ENCODE data around the gene PALLD. TPM values are rescaled to one million over a fixed set of nuclear protein-coding genes. Genes with fewer than 3 reads are reported as not detected.

Gene PALLD
- polyA plus RNA-seq, 1 donor (not counting 4 experiments of a cell fraction or from before 2014, with no cell fraction given): 136 TPM

DNA sequence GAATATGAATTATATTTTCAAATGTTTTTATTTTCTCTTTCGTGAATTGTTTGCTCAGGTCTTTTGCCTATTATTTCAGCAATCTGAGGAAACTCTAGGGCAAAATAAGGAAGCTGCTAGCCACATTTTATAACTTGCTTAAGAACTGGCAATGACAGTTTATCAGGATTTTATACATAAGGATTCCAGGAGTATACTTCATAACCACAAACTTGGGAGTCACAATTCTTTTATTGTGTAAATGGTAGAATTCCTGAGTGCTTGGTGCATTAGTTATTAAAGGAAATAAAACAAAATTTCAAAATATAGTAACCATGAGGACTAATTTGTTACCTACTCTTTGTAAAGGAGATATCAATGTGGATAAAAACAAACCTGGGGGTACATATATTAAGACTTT lies 54.4 kb downstream of the PALLD start:
- H3K9me1 ChIP-seq (ENCODE audit: control insufficient read depth, extremely low read depth, insufficient read depth, low read length): no peaks in the 10 kb centered on the region
- no peaks in the 10 kb centered on the region for H4K20me1 ChIP-seq (ENCODE audit: control insufficient read depth, extremely low read depth, insufficient read depth, low read length)
- peak overlapping the region; percentile 45 for H3K27ac ChIP-seq (ENCODE audit: control insufficient read depth, insufficient read depth, low read length)
- dilution Hi-C loops (cut with MboI; ENCODE audit: extremely low pct_ligation_motif_present, low sequenced_read_pairs): no loop called here
- H3K4me2 ChIP-seq (ENCODE audit: control insufficient read depth, extremely low read depth, insufficient read depth, low read depth, low read length): peak overlapping the region; percentile 4
- peaks cover 20% of the 10 kb centered on the region for H3K4me1 ChIP-seq (ENCODE audit: control insufficient read depth, extremely low read depth, insufficient read depth, low read length)
- no peaks in the 10 kb centered on the region for H3K27me3 ChIP-seq (ENCODE audit: control insufficient read depth, extremely low read depth, insufficient read depth, low read length)
- DNase-seq (ENCODE audit: low read depth, low spot score): peak; percentile 45
- no peak overlapping the region for H3K4me3 ChIP-seq (ENCODE audit: control insufficient read depth in 2 of 3, extremely low read depth in 1 of 3, insufficient read depth in 2 of 3, low read depth in 1 of 3, low read length in 3 of 3)
- H3K79me2 ChIP-seq (ENCODE audit: control insufficient read depth, insufficient read depth, low read length): no peaks in the 10 kb centered on the region
- no peak for TF ChIP-seq EZH2 (IDR thresholded peaks at IDR 0.05; ENCODE audit: low read length)
- TF ChIP-seq, protein P1, sequence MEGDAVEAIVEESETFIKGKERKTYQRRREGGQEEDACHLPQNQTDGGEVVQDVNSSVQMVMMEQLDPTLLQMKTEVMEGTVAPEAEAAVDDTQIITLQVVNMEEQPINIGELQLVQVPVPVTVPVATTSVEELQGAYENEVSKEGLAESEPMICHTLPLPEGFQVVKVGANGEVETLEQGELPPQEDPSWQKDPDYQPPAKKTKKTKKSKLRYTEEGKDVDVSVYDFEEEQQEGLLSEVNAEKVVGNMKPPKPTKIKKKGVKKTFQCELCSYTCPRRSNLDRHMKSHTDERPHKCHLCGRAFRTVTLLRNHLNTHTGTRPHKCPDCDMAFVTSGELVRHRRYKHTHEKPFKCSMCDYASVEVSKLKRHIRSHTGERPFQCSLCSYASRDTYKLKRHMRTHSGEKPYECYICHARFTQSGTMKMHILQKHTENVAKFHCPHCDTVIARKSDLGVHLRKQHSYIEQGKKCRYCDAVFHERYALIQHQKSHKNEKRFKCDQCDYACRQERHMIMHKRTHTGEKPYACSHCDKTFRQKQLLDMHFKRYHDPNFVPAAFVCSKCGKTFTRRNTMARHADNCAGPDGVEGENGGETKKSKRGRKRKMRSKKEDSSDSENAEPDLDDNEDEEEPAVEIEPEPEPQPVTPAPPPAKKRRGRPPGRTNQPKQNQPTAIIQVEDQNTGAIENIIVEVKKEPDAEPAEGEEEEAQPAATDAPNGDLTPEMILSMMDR (optimal IDR thresholded peaks at IDR 0.05 in 1 of 3, IDR thresholded peaks at IDR 0.05 in 1 of 3, conservative IDR thresholded peaks at IDR 0.05 in 1 of 3; ENCODE audit: extremely low read depth in 1 of 3, insufficient read depth in 2 of 3, low read length in 3 of 3): no peak
- no peak overlapping the region for H2AFZ ChIP-seq (ENCODE audit: control insufficient read depth, low read length)
- H3K36me3 ChIP-seq (ENCODE audit: control insufficient read depth in 2 of 2, extremely low read depth in 1 of 2, insufficient read depth in 2 of 2, low read length in 2 of 2): no peaks in the 10 kb centered on the region
- no peaks in the 10 kb centered on the region for H3K9me3 ChIP-seq (ENCODE audit: control insufficient read depth, low read depth, low read length)
- no peak for FAIRE-seq
- no peak overlapping the region for H3K9ac ChIP-seq (ENCODE audit: control insufficient read depth, extremely low read depth, insufficient read depth, low read length)

GRCh38 chr4:168551945-168552695 lies 55.3 kb downstream of the PALLD start:
- Histone ChIP-seq H3K79me2 (ENCODE audit: control insufficient read depth, insufficient read depth, low read length) (no peaks in the 10 kb centered on the region), H2AFZ (ENCODE audit: control insufficient read depth, low read length) (no peak overlapping the region), H3K4me1 (ENCODE audit: control insufficient read depth, extremely low read depth, insufficient read depth, low read length) (peaks cover 20% of the 10 kb centered on the region), H3K4me3 (ENCODE audit: control insufficient read depth in 2 of 3, extremely low read depth in 1 of 3, insufficient read depth in 2 of 3, low read depth in 1 of 3, low read length in 3 of 3) (no peak overlapping the region), H3K4me2 (ENCODE audit: control insufficient read depth, extremely low read depth, insufficient read depth, low read depth, low read length) (no peak overlapping the region), H3K9me3 (ENCODE audit: control insufficient read depth, low read depth, low read length) (no peaks in the 10 kb centered on the region), H3K27me3 (ENCODE audit: control insufficient read depth, extremely low read depth, insufficient read depth, low read length) (no peaks in the 10 kb centered on the region), H3K9ac (ENCODE audit: control insufficient read depth, extremely low read depth, insufficient read depth, low read length) (no peak overlapping the region), H3K9me1 (ENCODE audit: control insufficient read depth, extremely low read depth, insufficient read depth, low read length) (no peaks in the 10 kb centered on the region), H3K36me3 (ENCODE audit: control insufficient read depth in 2 of 2, extremely low read depth in 1 of 2, insufficient read depth in 2 of 2, low read length in 2 of 2) (no peaks in the 10 kb centered on the region), H3K27ac (ENCODE audit: control insufficient read depth, insufficient read depth, low read length) (peak overlapping the region; percentile 45), H4K20me1 (ENCODE audit: control insufficient read depth, extremely low read depth, insufficient read depth, low read length) (no peaks in the 10 kb centered on the region)
- DNase-seq (ENCODE audit: low read depth, low spot score): no peak
- FAIRE-seq: peak; percentile 59
- TF ChIP-seq, protein P1 (optimal IDR thresholded peaks at IDR 0.05 in 1 of 3, IDR thresholded peaks at IDR 0.05 in 1 of 3, conservative IDR thresholded peaks at IDR 0.05 in 1 of 3; ENCODE audit: extremely low read depth in 1 of 3, insufficient read depth in 2 of 3, low read length in 3 of 3): peak in 2 of 3 experiments; percentile 14 to 17
- TF ChIP-seq EZH2 (IDR thresholded peaks at IDR 0.05; ENCODE audit: low read length): no peak
- dilution Hi-C loops (cut with MboI; ENCODE audit: extremely low pct_ligation_motif_present, low sequenced_read_pairs): no loop called here

Measured in keratinocyte (primary cell).